GM13977 (cell line): ENCODE measurements around the gene NCKAP1.
"Not testable (repeated sequence)": the region's sequence is repeated elsewhere in the genome, so short reads cannot be mapped to it uniquely, and the experiment has no call there.

Experiments
- DNase-seq: peaks from one replicate; pipeline ENCODE4 v3.0.0; 2012; ENCODE audit warnings: low spot score
- in situ Hi-C: fragments of 300-500 bp; cut with MboI; formaldehyde crosslinking; loops from one replicate; pipeline ENCODE4 v1.12.0; 2022; ENCODE audit warnings: low sequenced_read_pairs, low pct_unique_long_range_greater_than_20kb, mixed read lengths, inconsistent platforms; ENCODE audit not compliant: unreplicated experiment
- TF ChIP-seq, protein P1 (sequence below): IDR thresholded peaks from 2 replicates; pipeline ENCODE4 v1.5.1; 2012; ENCODE audit warnings: mild to moderate bottlenecking, control low read depth; ENCODE audit not compliant: insufficient read depth; ENCODE audit errors: extremely low read depth, missing control alignments

NCKAP1 gene

DNA sequence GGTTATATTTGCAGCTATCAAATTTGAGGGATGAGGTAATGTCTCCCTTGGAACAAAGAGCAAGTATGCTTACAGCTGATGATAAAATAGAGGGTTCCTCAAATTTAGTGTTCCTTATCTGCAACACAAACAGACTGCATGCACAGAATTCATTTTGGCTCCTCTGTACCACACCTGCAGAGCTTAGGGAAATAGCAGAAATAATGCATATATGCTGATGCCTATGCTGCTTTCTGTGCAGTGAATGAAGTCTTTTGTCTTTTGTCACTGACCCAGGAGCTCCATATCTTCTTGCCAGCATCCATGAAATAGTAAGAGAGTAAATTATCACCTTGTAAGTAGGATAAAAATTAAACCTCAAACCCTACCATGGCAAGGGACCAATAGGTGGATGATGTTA, 69.8 kb downstream of the NCKAP1 start:
- TF ChIP-seq, protein P1, sequence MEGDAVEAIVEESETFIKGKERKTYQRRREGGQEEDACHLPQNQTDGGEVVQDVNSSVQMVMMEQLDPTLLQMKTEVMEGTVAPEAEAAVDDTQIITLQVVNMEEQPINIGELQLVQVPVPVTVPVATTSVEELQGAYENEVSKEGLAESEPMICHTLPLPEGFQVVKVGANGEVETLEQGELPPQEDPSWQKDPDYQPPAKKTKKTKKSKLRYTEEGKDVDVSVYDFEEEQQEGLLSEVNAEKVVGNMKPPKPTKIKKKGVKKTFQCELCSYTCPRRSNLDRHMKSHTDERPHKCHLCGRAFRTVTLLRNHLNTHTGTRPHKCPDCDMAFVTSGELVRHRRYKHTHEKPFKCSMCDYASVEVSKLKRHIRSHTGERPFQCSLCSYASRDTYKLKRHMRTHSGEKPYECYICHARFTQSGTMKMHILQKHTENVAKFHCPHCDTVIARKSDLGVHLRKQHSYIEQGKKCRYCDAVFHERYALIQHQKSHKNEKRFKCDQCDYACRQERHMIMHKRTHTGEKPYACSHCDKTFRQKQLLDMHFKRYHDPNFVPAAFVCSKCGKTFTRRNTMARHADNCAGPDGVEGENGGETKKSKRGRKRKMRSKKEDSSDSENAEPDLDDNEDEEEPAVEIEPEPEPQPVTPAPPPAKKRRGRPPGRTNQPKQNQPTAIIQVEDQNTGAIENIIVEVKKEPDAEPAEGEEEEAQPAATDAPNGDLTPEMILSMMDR = no peak
- no peak for DNase-seq
- in situ Hi-C loops = no loop called here

DNA sequence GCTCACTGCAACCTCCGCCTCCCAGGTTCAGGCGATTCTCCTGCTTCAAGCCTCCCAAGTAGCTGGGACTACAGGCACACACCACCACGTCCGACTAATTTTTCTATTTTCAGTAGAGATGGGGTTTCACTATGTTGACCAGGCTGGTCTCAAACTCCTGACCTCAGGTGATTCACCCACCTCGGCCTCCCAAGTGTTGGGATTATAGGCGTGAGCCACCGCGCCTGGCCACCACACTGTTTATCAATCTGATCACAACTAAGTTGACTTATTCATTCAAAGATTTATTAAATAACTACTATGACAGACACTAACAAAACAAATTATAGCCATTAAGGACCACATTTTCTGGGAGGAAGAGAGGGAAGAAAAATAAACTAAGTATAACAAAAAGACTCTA, 71.9 kb downstream of the NCKAP1 start:
- in situ Hi-C loops = not testable (repeated sequence)

DNA sequence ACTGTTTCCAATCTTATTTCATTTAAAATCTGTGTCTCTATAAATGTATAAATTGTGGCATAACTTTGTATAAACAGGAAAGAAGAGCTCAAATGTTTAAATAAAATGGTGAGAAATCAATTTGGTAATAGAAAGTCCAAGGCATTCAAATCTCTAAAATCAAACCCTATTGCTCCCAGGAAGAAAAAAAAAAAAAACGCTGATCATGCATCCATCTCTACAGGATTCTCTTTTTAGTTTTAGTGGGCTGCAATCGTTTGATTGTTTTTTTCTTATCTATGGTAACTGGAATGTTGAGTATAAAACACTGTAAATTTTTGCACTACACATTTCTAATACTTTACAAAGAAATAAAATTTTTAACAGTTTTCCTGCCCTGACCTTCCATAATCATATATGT, 75.6 kb downstream of the NCKAP1 start:
- in situ Hi-C loops = no loop called here
- no peak for DNase-seq
- TF ChIP-seq, protein P1 = no peak

More for the DNA sequence above, 71.9 kb downstream of the NCKAP1 start:
- DNase-seq = not testable (repeated sequence)

DNA sequence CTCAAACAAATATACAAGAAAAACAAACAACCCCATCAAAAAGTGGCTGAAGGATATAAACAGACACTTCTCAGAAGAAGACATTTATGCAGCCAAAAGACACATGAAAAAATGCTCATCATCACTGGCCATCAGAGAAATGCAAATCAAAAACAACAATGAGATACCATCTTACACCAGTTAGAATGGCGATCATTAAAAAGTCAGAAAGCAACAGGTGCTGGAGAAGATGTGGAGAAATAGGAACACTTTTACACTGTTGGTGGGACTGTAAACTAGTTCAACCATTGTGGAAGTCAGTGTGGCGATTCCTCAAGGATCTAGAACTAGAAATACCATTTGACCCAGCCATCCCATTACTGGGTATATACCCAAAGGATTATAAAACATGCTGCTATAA, 77.4 kb downstream of the NCKAP1 start:
- DNase-seq, in situ Hi-C loops: not testable (repeated sequence)

DNA sequence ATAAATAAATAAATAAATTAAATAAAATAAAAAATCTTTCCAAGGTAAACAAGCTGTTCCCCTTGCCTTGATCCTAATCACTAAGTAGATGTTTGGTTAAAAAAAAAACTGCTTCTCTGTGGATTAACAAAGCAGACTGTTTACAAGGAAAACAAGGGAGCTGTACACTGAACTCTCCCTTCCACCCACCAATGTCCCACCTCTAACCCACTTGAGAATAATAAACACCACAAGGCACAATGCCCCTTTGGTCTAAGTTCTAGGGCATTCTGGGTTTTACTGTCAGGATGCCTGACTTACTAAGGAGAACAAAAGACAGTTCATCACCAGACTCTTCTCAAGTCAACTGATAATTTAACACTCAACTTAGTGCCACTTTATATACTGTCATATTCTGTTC, 83.5 kb downstream of the NCKAP1 start:
- no peak for DNase-seq
- TF ChIP-seq, protein P1 = no peak
- in situ Hi-C loops = no loop called here

DNA sequence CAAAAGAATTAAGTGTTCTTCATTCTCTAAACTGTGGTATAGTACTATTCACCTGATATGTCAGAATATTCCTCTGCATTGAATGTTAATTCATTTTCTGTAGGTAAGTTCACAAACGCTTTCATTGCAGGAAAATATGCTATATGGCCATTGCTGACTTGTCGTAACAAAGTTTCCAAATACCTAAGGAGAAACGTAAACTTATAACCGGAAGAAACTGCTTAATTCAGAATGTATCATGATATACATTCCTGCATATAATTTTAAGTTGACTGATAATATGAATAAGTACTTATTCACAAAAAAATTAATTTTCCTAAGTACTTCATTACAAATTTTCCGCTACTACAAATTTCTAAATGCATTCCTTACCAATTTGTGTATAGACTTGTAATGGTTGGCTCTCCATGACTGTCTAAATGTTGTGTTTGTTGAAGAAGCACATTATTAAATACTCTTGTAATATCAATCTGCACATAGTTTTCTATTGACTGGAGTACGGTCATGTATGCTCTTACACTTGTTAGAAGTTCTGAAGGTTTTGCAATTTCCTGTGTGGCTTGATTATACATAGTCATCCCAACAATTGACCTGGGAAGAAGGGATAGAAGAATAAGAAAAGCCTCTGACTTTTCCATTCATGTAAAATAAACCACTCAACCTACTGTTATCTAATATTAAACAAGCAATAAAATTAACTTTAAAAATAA, 85.4 kb downstream of the NCKAP1 start:
- in situ Hi-C loops = no loop called here
- DNase-seq = no peak
- TF ChIP-seq, protein P1 = no peak

DNA sequence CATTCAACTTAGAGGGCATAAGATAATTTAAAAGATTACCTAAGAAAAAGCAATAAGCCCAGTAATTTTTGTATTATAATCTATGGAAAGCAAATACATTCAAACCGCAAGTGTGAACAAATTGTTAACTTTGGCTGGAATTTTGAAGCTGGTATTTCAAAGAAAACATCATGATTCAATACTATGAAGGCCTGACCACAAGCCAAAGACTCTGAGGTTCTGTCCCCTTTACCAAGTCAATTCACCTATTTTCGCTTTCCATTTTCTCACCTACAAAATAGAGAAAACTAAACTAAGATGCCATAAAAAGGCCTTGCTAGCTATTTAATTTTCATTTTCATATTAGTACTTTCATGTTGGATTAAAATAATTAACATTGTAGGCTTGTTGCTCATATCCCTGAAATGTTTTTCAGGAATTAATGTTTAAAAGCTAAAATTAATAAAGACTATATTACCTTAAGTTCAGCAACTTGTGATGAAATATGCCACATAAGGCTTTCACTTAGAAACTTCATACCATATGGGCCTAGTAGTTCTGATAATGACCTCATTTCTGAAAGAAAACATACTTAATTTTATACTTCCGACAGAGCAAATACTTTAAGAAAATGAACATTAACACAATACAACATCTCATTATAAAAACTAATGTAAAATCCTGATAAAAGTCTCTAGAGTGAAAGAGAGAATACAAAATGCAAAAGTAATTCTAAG, 86.2 kb downstream of the NCKAP1 start:
- TF ChIP-seq, protein P1 = no peak
- in situ Hi-C loops = no loop called here

More for the DNA sequence above, 86.2 kb downstream of the NCKAP1 start:
- peak; percentile 16 for DNase-seq
